Measurements from ENCODE around the gene EZH1. TPM values are rescaled to one million over a fixed set of nuclear protein-coding genes. Genes with fewer than 3 reads are reported as not detected.
A peak's percentile ranks its signal among the peaks of the same experiment; 100 is the strongest.

EZH1 gene
- total RNA-seq, 1 donor from 2014 or later = 18.2 TPM

- no peaks in the 10 kb centered on the region for H3K36me3 ChIP-seq (ENCODE audit: control insufficient read depth, insufficient read depth, low read length)
- peak; percentile 28 for FAIRE-seq
- TF ChIP-seq CTCF (IDR thresholded peaks at IDR 0.05; ENCODE audit: insufficient read depth, low read length, severe bottlenecking) = no peak
- H3K4me3 ChIP-seq (ENCODE audit: low read depth, low read length) = no peak overlapping the region
- DNase-seq (ENCODE audit: low read depth) = peak; percentile 68
- peaks cover 8% of the 10 kb centered on the region for H3K27me3 ChIP-seq (ENCODE audit: control insufficient read depth, insufficient read depth, low read length)
Observed at GRCh38 chr17:42766124-42766523, 21.3 kb upstream of the EZH1 start.

GRCh38 chr17:42761638-42762037 is 16.8 kb upstream of the EZH1 start:
- TF ChIP-seq CTCF (IDR thresholded peaks at IDR 0.05; ENCODE audit: insufficient read depth, low read length, severe bottlenecking) = no peak
- Histone ChIP-seq H3K27me3 (ENCODE audit: control insufficient read depth, insufficient read depth, low read length) (peaks cover 20% of the 10 kb centered on the region), H3K36me3 (ENCODE audit: control insufficient read depth, insufficient read depth, low read length) (no peaks in the 10 kb centered on the region), H3K4me3 (ENCODE audit: low read depth, low read length) (peak overlapping the region; percentile 24)
- DNase-seq (ENCODE audit: low read depth) = no peak
- FAIRE-seq = no peak

- Histone ChIP-seq H3K4me3 (ENCODE audit: low read depth, low read length) (peak within 1 kb of the TSS; percentile 24), H3K27me3 (ENCODE audit: control insufficient read depth, insufficient read depth, low read length) (peaks cover 20% of the 10 kb centered on the region), H3K36me3 (ENCODE audit: control insufficient read depth, insufficient read depth, low read length) (no peaks in the 10 kb centered on the region)
- DNase-seq (ENCODE audit: low read depth) = no peak
- no peak for TF ChIP-seq CTCF (IDR thresholded peaks at IDR 0.05; ENCODE audit: insufficient read depth, low read length, severe bottlenecking)
- FAIRE-seq = no peak
Observed at GRCh38 chr17:42760652-42761581, 16.1 kb upstream of the EZH1 start, which contains the start of gene RAMP2. Gene RAMP2 (plus strand): TSS chr17:42761227. CDS start chr17:42761262, 35 bp downstream.

GRCh38 chr17:42759982-42760651 is 15.3 kb upstream of the EZH1 start:
- H3K4me3 ChIP-seq (ENCODE audit: low read depth, low read length) = no peak overlapping the region
- H3K27me3 ChIP-seq (ENCODE audit: control insufficient read depth, insufficient read depth, low read length) = peaks cover 20% of the 10 kb centered on the region
- no peak for FAIRE-seq

GRCh38 chr17:42754782-42755181 is 9.9 kb upstream of the EZH1 start:
- no peak for TF ChIP-seq CTCF (IDR thresholded peaks at IDR 0.05; ENCODE audit: insufficient read depth, low read length, severe bottlenecking)
- FAIRE-seq = no peak
- H3K27me3 ChIP-seq (ENCODE audit: control insufficient read depth, insufficient read depth, low read length) = peaks cover 3% of the 10 kb centered on the region

More at GRCh38 chr17:42759982-42760651, 15.3 kb upstream of the EZH1 start:
- H3K36me3 ChIP-seq (ENCODE audit: control insufficient read depth, insufficient read depth, low read length) = no peaks in the 10 kb centered on the region
- no peak for TF ChIP-seq CTCF (IDR thresholded peaks at IDR 0.05; ENCODE audit: insufficient read depth, low read length, severe bottlenecking)
- DNase-seq (ENCODE audit: low read depth) = no peak

More at GRCh38 chr17:42754782-42755181, 9.9 kb upstream of the EZH1 start:
- H3K4me3 ChIP-seq (ENCODE audit: low read depth, low read length) = no peak overlapping the region
- DNase-seq (ENCODE audit: low read depth) = peak; percentile 52
- no peaks in the 10 kb centered on the region for H3K36me3 ChIP-seq (ENCODE audit: control insufficient read depth, insufficient read depth, low read length)
